ENCODE results near the gene ASXL2.

ASXL2 gene

DNA sequence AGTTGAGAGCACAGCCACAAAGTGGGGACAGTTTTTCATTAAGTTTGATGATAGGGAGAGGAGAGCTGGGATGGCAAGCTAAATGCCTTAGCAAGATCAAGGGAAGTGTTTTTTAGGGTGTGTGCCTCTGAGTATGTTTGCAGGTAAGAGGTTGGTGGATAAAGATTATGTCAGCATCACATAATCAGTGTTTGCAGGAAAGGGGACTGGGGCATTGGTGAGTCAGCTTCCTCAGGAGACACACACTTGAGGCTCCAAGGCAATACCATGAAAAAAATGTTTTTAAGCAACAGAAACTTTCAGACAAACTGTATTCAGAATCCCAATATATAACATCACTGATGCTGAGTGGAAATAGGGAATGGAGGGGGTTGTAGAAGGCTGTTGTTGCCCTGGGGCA, 179.5 kb downstream of the ASXL2 start:
- DNase-seq (ENCODE audit: low read depth in 4 of 4, low spot score in 1 of 4), result no peak

GRCh38 chr2:25697559-25698341, 180.5 kb downstream of the ASXL2 start:
- no peak for DNase-seq (ENCODE audit: low read depth in 4 of 4, low spot score in 1 of 4)

DNA sequence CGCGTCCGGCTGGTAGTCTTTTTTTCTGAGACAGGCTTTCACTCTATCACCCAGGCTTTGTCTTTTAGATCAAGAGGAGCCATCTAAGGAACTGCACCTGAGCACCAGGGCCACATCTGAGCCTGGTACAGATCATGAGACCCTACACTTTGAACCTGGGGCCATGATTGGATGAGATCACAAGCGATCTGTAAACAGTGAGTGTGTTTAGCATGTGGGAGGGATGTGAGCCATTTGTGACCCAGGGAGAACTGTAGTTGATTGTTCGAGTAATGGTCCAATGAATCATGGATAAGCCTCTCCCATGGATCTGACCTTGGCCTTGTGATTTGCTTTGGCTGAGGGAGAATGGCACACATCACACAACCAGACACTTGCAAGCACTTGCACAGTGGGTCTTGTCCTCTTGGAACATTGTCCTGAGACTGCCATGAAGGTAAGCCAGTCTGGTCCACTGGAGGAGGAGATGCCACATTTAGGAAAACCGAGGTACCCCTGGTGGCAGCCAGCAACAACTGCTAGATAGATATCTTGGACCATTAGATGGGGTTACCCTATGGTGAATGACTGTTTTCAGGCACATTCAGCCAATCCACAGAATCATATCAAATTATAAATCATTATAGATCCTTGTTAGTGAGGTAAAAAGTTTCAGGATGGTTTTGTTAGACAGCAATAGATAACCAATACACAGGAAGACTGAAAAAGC, 185.4 kb downstream of the ASXL2 start:
- DNase-seq (ENCODE audit: low read depth in 4 of 4, low spot score in 1 of 4), result no peak

- no peak for DNase-seq (ENCODE audit: low read depth in 4 of 4, low spot score in 1 of 4)
Measured at GRCh38 chr2:25692143-25692542, 186.1 kb downstream of the ASXL2 start.

GRCh38 chr2:25690058-25690457, 188.2 kb downstream of the ASXL2 start:
- DNase-seq (ENCODE audit: low read depth in 4 of 4, low spot score in 1 of 4), result no peak

GRCh38 chr2:25688236-25688635, 190.1 kb downstream of the ASXL2 start:
- DNase-seq (ENCODE audit: low read depth in 4 of 4, low spot score in 1 of 4), result no peak

GRCh38 chr2:25685741-25686140, 192.5 kb downstream of the ASXL2 start:
- no peak for DNase-seq (ENCODE audit: low read depth in 4 of 4, low spot score in 1 of 4)

DNA sequence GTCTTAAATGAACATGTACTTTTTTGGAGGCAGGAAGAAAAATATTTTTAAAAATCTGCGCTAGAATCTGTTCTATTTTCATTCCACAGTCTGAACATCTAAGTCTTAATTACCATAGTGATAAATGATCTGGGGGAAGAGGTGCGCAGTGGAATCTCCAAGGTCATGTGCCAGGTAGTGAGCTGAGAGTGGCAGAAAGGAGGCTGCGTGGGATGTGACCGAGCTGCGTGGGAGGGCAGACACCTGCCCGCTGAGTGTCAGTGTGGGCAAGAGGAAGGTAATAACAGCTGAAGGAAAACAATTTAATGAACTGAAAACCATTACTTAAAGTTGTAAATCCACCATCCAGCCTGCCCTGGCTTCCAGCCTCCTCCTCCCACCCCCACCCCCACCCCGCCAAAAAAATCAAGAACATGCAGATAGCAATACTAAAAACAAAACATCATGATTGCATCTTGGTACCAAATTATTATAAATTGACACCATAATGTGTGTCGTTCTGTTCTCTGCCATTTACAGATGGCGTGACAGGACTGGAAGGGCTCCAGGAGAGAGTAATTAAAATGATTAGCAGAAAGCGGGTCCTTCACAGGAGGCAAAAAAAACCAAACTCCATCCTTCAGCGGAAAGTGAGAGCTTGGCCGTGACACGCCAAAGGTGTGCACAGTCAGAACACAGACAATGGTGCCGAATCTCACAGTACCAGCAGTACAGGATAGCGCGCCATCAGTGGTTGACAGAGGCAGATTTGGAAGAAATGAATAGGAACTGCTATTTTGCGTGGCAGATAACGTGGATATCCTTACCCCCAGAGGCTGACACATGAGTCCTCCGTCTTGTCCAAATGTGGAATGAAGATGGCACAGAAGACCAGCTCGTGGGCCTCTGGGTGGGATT, 193.5 kb downstream of the ASXL2 start:
- no peak for DNase-seq (ENCODE audit: low read depth in 4 of 4, low spot score in 1 of 4)

Data from stimulated activated CD4-positive, alpha-beta T cell treated with anti-CD3 and anti-CD28 coated beads, Interleukin-1b, Interleukin-23, amount 100 ng/mL, for 24 hours (primary cell).